ENCODE results near the gene VPS52.

DNA sequence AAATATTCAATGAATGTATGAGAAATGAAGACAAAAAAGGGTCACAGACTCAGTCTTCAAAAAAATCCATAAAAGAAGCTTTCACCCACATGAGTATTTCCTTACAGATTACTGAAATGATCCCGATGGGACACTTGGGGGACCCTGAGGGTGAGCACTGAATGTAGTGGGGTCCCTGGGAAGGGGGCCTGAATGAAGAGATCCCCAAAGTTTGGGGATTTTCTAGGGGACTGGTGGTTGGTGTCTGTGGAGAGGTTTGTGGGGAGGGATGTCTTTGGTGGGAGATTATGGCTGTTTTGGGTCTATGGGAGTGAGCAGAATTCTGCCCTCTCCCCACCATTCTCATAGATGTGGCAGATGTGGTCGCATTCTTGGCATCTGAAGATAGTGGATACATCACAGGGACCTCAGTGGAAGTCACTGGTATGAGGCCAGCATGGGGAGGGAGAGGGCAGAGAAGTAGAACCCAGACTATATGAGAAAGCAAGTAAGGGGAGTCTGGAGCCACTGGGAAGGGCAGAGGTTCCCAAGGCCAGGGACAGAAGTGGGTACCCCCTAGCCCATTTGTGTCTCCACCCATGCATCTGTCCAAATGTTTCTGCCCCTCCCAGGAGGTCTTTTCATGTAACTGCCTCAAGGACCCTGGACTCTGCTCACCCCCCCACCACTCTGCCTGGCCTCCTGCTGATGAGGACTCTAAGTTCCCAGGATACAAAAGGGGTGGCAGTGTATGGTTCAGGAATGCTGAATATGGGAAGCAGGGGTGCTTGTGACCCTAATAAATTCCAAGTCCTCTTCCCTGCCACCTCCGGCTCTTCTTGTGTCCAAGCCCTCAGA is 65.4 kb downstream of the VPS52 start:
- TF ChIP-seq CTCF (conservative IDR thresholded peaks at IDR 0.05) (no peak), ZFX (IDR thresholded peaks at IDR 0.05) (no peak)

All from C4-2B (cell line).